Neural crest cell (in vitro differentiated cells): ENCODE data around the gene PLAC8L1. TPM values are rescaled to one million over a fixed set of nuclear protein-coding genes. Genes with fewer than 3 reads are reported as not detected.

Experiments used
- DNase-seq: peaks from one replicate; pipeline ENCODE4 v3.0.0; 2021; ENCODE audit warnings: low read depth, mixed read lengths, low spot score
- H3K27ac Mint-ChIP-seq: one replicate; pipeline ENCODE4 v1.8.0; 2021; ENCODE audit warnings: mild to moderate bottlenecking, mixed read lengths; ENCODE audit not compliant: unreplicated experiment
- H3K27me3 Mint-ChIP-seq: 2 replicates; pipeline ENCODE4 v1.8.0; 2021; ENCODE audit warnings: low read depth, mild to moderate bottlenecking, mixed read lengths
- H3K36me3 Mint-ChIP-seq: 2 replicates; pipeline ENCODE4 v1.8.0; 2021; ENCODE audit warnings: low read depth, mild to moderate bottlenecking, mixed read lengths
- H3K4me1 Mint-ChIP-seq: 2 replicates; pipeline ENCODE4 v1.8.0; 2021; ENCODE audit warnings: mixed read lengths
- H3K4me3 Mint-ChIP-seq: one replicate; pipeline ENCODE4 v1.8.0; 2021; ENCODE audit warnings: mild to moderate bottlenecking, mixed read lengths
- H3K9me3 Mint-ChIP-seq: 2 replicates; pipeline ENCODE4 v1.8.0; 2021; ENCODE audit warnings: mixed read lengths
- total RNA-seq: library from RNA; stranded (reverse); gene quantifications from 2 replicates; pipeline ENCODE4 v1.2.1, GENCODE V29; 2021
- TF ChIP-seq, protein P1 (sequence below): fragments of 200-600 bp; sonication (generic); conservative IDR thresholded peaks from 2 replicates; pipeline ENCODE4 v1.5.0; 2021; ENCODE audit warnings: antibody characterized with exemption, mild to moderate bottlenecking

PLAC8L1 gene
- total RNA-seq, 1 donor from 2014 or later = 1.8 TPM

DNA sequence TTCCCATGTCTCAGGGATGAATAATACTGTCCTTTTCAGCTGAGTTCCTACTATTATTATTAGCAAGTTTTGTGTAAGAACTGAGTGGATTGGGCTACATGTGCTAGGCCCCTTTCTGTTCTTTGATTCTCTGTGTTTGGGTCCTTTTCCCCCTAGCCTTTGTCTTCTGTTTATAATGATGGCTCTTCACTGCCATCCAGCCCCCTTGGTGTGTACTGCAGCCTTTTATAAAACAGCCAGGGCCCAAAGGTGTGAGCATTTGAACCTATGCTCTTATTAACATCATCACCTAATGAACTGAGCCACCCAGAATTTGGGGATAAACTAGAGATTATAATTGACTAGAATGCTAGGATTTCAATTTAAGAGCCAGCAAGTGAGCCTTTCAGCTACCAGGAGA, 52.6 kb downstream of the PLAC8L1 start:
- Mint-ChIP-seq H3K9me3 (no peaks in the 10 kb centered on the region), H3K27ac (no peak overlapping the region), H3K27me3 (no peaks in the 10 kb centered on the region), H3K36me3 (no peaks in the 10 kb centered on the region), H3K4me1 (peaks cover 12% of the 10 kb centered on the region), H3K4me3 (no peak overlapping the region)
- TF ChIP-seq, protein P1, sequence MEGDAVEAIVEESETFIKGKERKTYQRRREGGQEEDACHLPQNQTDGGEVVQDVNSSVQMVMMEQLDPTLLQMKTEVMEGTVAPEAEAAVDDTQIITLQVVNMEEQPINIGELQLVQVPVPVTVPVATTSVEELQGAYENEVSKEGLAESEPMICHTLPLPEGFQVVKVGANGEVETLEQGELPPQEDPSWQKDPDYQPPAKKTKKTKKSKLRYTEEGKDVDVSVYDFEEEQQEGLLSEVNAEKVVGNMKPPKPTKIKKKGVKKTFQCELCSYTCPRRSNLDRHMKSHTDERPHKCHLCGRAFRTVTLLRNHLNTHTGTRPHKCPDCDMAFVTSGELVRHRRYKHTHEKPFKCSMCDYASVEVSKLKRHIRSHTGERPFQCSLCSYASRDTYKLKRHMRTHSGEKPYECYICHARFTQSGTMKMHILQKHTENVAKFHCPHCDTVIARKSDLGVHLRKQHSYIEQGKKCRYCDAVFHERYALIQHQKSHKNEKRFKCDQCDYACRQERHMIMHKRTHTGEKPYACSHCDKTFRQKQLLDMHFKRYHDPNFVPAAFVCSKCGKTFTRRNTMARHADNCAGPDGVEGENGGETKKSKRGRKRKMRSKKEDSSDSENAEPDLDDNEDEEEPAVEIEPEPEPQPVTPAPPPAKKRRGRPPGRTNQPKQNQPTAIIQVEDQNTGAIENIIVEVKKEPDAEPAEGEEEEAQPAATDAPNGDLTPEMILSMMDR = peak; percentile 54
- no peak for DNase-seq

- Mint-ChIP-seq H3K9me3 (no peaks in the 10 kb centered on the region), H3K27ac (no peak overlapping the region), H3K36me3 (no peaks in the 10 kb centered on the region), H3K4me1 (peaks cover 12% of the 10 kb centered on the region), H3K4me3 (no peak overlapping the region), H3K27me3 (no peaks in the 10 kb centered on the region)
- DNase-seq = no peak
- TF ChIP-seq, protein P1 = no peak
These were observed 53.7 kb downstream of the PLAC8L1 start for GRCh38 chr5:146051678-146052077.

DNA sequence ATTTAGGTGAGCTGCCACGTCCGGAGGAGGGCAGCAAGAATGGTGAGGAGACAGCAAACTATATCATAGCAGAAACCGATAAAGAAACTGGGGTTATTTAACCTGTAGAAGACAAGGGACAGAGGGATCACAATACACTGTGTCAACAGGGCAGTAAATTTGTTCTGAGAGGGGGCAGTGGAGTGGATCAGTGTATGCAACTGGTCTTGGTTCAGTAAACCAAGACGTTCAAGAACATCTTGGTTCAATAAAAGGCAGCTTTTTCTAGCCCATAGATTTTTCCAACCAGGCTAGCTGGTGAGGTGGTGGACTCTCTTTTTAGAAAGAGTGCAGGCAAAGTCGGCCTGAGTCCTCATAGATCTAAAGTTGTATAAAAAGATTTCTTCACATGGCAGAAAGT, 55.3 kb downstream of the PLAC8L1 start:
- Mint-ChIP-seq H3K4me1 (peaks cover 12% of the 10 kb centered on the region), H3K4me3 (no peak overlapping the region), H3K36me3 (no peaks in the 10 kb centered on the region), H3K27me3 (no peaks in the 10 kb centered on the region), H3K27ac (no peak overlapping the region), H3K9me3 (no peaks in the 10 kb centered on the region)
- no peak for DNase-seq
- TF ChIP-seq, protein P1 = no peak

GRCh38 chr5:146049704-146050026, 55.7 kb downstream of the PLAC8L1 start:
- TF ChIP-seq, protein P1 = no peak
- H3K9me3 Mint-ChIP-seq = no peaks in the 10 kb centered on the region
- H3K36me3 Mint-ChIP-seq = no peaks in the 10 kb centered on the region
- no peak for DNase-seq
- H3K27ac Mint-ChIP-seq = peak overlapping the region; percentile 30
- peaks cover 11% of the 10 kb centered on the region for H3K4me1 Mint-ChIP-seq
- H3K27me3 Mint-ChIP-seq = no peaks in the 10 kb centered on the region
- H3K4me3 Mint-ChIP-seq = no peak overlapping the region

DNA sequence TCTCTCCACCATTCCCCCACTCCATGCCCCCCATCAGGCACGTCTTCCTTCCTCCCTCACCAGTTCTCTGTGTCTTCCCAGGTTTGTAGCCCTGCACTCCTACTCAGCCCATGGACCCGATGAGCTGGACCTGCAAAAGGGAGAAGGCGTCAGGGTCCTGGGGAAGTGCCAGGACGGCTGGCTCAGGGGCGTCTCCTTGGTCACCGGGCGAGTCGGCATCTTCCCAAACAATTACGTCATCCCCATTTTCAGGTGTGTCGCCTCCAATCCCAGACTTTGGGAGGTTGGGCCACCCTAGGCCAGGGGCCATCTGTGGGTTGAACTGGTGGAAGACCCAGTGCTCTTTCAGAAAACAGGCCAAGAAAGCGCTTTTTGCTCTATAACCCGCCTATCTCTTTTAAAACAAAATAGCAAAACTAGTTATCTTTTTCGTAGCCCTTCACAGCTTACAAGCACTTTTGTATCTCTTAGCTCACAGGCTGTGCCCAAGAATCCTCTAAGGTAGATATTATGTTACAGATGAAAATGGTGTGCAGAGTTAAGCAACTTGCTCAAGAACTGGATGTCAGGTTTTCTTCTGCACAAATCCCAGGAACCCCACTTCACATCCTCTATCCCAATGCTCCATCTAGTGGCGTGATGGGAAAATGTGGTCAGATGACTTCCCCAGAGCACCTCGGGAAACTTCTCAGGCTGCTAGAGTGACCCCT, 56.2 kb downstream of the PLAC8L1 start:
- Mint-ChIP-seq H3K27ac (peak overlapping the region; percentile 30), H3K9me3 (no peaks in the 10 kb centered on the region), H3K27me3 (no peaks in the 10 kb centered on the region), H3K4me1 (peaks cover 7% of the 10 kb centered on the region), H3K4me3 (no peak overlapping the region), H3K36me3 (no peaks in the 10 kb centered on the region)
- peak; percentile 64 for DNase-seq
- TF ChIP-seq, protein P1 = peak; percentile 79
